ENCODE data around the gene PLA2G6. TPM values are rescaled to one million over a fixed set of nuclear protein-coding genes. Genes with fewer than 3 reads are reported as not detected.
"Not testable (repeated sequence)": the region's sequence is repeated elsewhere in the genome, so short reads cannot be mapped to it uniquely, and the experiment has no call there.

The PLA2G6 gene
- total and polyA plus RNA-seq, 2 of the 4 experiments (the other 2 are of a cell fraction): 6.1 to 10.3 TPM

DNA sequence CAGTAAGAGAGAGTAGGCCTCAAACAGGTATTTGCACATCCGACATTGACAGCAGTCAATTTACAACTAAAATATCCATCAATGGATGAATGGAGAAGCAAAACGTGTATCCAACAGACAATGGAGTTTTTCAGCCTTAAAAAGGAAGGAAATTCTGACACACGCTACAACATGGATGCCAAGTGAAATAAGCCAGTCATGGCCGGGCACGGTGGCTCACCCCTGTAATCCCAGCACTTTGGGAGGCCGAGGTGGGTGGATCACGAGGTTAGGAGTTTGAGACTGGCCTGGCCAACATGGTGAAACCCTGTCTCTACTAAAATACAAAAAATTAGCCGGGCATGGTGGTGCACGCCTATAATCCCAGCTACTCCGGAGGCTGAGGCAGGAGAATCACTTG, 64.1 kb downstream of the PLA2G6 start:
- H2BK20ac ChIP-seq (ENCODE audit: low read depth, low read length); H2AFZ ChIP-seq (replicated peaks; ENCODE audit: low read length, poor library complexity); H3K27ac ChIP-seq (ENCODE audit: insufficient read depth, low read length); H3K23ac ChIP-seq (ENCODE audit: low read depth, low read length); H4K8ac ChIP-seq (ENCODE audit: low read depth in 2 of 2, low read length in 2 of 2); H3K4me2 ChIP-seq (ENCODE audit: low read depth, low read length); H3K79me1 ChIP-seq (ENCODE audit: low read depth in 1 of 2, low read length in 2 of 2); H3K27me3 ChIP-seq (ENCODE audit: control insufficient read depth, insufficient read depth, low read length); H2BK15ac ChIP-seq (ENCODE audit: low read depth, low read length); H4K20me1 ChIP-seq (ENCODE audit: insufficient read depth, low read length); DNase-seq; ATAC-seq (ENCODE audit: low read depth); H3K36me3 ChIP-seq (ENCODE audit: control insufficient read depth, insufficient read depth, low read length); H2BK120ac ChIP-seq (ENCODE audit: low read depth, low read length); H3K4me1 ChIP-seq (ENCODE audit: control insufficient read depth, insufficient read depth, low read length); H3K9me1 ChIP-seq (ENCODE audit: insufficient read depth, low read length); H3K56ac ChIP-seq (ENCODE audit: extremely low read depth, insufficient read depth, low read length); H2BK5ac ChIP-seq (ENCODE audit: low read depth, low read length, poor library complexity, severe bottlenecking); H3K4ac ChIP-seq (ENCODE audit: low read depth, low read length); in situ Hi-C loops (cut with MboI; ENCODE audit: low sequenced_read_pairs); BruUV-seq (replicated peaks); POLR2A ChIA-PET (ENCODE audit: unreplicated experiment); H4K91ac ChIP-seq (ENCODE audit: insufficient read depth, low read depth, low read length); H2AK5ac ChIP-seq (ENCODE audit: low read depth, low read length); intact Hi-C loops (cut with micrococcal nuclease); H3K4me3 ChIP-seq (ENCODE audit: insufficient read depth, low read depth, low read length); H4K5ac ChIP-seq (ENCODE audit: low read depth, low read length); H3K18ac ChIP-seq (ENCODE audit: low read depth, low read length); dilution Hi-C loops (cut with HindIII; ENCODE audit: low sequenced_read_pairs, unreplicated experiment); H2AK9ac ChIP-seq (replicated peaks; ENCODE audit: low read depth, low read length, poor library complexity); H3K9me3 ChIP-seq (ENCODE audit: control insufficient read depth, insufficient read depth, low read length); H3K14ac ChIP-seq (replicated peaks; ENCODE audit: low read depth, low read length); H3K9ac ChIP-seq (ENCODE audit: low read depth, low read length); CTCF ChIA-PET: not testable (repeated sequence)
- 94% methylated on average over 3 of the region's 10 CpGs; no CpG with 5 or more reads in 1 of the 2 experiments for WGBS, 2 experiments (ENCODE audit: extremely low coverage in 2 of 2, insufficient read length in 1 of 2)

Data from IMR-90 (cell line).